ENCODE measurements around the gene CRYBB3.

- TF ChIP-seq GTF2E2 (tag; IDR thresholded peaks at IDR 0.05) (no peak), SP1 (CRISPR knock-in tag; IDR thresholded peaks at IDR 0.05) (no peak), SIN3B (IDR thresholded peaks at IDR 0.05; ENCODE audit: low read depth) (no peak), MAFG (tag; conservative IDR thresholded peaks at IDR 0.05) (no peak), ZNF165 (CRISPR knock-in tag; IDR thresholded peaks at IDR 0.05; ENCODE audit: borderline replicate concordance) (no peak), POLR2A (conservative IDR thresholded peaks at IDR 0.05) (no peak)
These were observed 23.5 kb upstream of the CRYBB3 start for GRCh38 chr22:25176175-25176574.

All from K562 (cell line).